GM18507 (cell line): ENCODE data around the gene SHOX.

Source experiments
- DNase-seq: peaks from one replicate; pipeline ENCODE4 v3.0.0; 2011; ENCODE audit warnings: low read depth; ENCODE audit not compliant: insufficient read length; ENCODE audit errors: extremely low spot score
- FAIRE-seq: peaks from 2 replicates; lab custom pipeline; 2011; peaks lifted over from hg19 to GRCh38; lab: Jason Lieb, UNC

Gene SHOX

DNA sequence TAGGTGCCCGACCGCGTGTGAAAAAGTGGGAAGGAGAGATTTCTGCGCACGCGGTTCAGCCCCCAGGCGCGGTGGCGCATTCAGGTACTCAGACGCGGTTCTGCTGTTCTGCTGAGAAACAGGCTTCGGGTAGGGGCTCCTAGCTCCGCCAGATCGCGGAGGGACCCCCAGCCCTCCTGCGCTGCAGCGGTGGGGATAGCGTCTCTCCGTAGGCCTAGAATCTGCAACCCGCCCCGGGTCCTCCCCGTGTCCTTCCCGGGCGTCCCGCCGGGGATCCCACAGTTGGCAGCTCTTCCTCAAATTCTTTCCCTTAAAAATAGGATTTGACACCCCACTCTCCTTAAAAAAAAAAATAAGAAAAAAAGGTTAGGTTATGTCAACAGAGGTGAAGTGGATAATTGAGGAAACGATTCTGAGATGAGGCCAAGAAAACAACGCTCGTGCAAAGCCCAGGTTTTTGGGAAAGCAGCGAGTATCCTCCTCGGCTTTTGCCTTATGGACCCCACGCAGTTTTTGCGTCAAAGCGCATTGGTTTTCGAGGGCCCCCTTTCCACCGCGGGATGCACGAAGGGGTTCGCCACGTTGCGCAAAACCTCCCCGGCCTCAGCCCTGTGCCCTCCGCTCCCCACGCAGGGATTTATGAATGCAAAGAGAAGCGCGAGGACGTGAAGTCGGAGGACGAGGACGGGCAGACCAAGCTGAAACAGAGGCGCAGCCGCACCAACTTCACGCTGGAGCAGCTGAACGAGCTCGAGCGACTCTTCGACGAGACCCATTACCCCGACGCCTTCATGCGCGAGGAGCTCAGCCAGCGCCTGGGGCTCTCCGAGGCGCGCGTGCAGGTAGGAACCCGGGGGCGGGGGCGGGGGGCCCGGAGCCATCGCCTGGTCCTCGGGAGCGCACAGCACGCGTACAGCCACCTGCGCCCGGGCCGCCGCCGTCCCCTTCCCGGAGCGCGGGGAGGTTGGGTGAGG is 3.7 kb downstream of the SHOX start:
- DNase-seq, result no peak

DNA sequence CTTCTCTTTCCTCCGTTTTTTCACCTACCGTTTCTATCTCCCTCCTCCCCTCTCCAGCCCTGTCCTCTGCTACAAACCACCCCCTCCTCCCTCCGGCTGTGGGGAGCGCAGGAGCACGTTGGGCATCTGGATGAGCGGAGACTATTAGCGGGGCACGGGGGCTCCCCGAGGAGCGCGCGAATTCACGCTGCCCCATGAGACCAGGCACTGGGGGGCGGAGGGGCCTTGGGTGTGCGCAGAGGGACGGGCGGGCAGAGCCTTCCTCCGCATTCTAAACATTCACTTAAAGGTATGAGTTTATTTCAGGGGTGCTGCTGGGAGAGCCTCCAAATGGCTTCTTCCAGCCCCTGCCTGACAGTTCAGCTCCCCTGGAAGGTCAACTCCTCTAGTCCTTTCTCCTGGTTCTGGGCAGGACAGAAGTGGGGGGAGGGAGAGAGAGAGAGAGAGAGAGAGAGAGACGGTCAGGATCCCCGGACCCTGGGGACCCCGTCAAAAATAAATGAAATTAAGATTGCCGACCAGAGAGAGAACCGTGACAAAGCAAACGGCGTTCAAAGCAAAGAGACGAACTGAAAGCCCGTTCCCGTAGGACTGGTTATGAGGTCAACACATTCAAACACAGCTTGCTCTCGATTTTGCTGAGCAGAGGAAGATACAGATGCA is 5.0 kb downstream of the SHOX start:
- DNase-seq (no peak), FAIRE-seq (no peak)

More for the DNA sequence above, 3.7 kb downstream of the SHOX start:
- no peak for FAIRE-seq

DNA sequence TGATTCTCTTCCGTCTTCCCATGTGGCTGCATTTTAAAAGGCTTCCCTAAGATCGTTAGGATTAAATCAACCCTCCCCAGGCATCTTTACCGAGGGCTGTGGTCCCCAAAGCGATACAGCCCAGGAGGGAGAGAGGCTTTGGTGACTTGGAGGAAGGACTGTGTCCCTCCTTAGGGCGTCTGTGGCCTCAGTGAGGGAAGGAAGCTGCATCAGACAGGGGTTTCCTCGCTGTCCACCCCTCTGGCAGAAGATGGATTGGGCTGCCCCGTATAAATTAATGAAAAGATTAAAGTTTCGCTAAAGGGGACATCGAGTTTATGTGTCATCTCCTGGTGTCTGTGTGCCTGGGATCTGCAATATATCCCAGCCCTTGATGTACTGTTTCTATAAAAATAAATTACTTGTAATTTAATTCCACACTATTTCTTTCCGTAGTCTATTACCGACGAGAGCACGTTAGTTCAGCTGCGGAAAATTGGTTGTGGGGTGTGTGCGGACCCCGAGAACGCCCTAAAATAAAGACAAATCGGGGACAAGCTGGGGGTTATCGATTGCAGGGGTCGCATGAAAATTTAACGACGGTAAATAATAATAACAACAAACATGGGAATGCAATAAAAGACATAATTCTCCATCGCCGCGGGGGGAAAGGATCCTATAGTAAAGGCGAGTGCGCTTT is 6.5 kb downstream of the SHOX start:
- DNase-seq (no peak), FAIRE-seq (no peak)

- DNase-seq, result no peak
- FAIRE-seq, result no peak
Observed at GRCh38 chrX:637660-638481, 7.3 kb downstream of the SHOX start.

DNA sequence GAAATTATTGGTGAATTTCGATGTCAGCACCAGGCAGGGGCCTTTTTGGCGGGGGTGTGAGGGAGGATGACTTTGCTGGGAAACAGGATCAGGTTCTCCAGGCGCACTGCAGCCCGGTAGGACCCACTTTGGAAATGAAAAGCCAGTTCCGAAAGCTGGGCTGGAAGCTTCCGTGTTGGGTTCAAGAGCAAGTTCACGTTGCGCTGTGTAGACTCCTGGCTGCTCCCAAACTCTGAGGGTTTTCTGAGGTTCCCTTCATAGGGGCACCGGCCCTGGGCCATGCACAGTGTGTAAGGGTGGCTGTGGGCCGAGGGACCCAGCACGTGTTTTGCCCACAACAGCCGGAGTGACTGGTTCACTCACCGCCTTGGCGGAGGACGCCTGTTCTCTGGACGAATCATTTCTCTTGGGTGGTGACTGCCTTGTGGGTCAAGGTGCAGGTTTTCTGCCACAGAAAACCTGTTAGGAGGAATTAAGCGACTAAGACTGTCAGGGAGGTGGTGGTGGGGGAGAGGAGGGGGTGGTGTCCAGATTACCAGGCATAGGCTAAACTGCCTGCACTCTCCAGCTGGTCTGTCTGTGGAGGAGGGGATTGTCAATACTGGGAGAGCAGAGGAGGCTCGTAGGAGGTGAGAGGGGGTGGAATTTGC is 8.0 kb downstream of the SHOX start:
- FAIRE-seq (no peak), DNase-seq (no peak)

GRCh38 chrX:639151-639550 is 8.6 kb downstream of the SHOX start:
- DNase-seq, result no peak
- FAIRE-seq, result no peak

- FAIRE-seq (no peak), DNase-seq (no peak)
Observed at GRCh38 chrX:640641-641040, 10.1 kb downstream of the SHOX start.

- FAIRE-seq (no peak), DNase-seq (no peak)
Observed at GRCh38 chrX:641671-642435, 11.3 kb downstream of the SHOX start.

- no peak for DNase-seq
- FAIRE-seq, result no peak
Observed at GRCh38 chrX:642436-643240, 12.0 kb downstream of the SHOX start.

DNA sequence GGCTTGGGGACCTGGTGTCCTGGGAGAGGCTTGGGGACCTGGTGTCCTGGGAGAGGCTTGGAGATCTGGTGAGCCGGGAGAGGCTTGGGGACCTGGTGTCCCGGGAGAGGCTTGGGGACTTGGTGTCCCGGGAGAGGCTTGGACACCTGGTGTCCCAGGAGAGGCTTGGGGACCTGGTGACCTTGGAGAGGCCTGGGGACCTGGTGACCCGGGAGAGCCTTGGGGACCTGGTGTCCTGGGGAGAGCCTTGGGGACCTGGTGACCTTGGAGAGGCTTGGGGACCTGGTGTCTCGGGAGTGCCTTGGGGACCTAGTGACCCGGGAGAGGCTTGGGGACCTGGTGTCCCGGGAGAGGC is 12.6 kb downstream of the SHOX start:
- FAIRE-seq, result no peak

GRCh38 chrX:643911-644303 is 13.3 kb downstream of the SHOX start:
- FAIRE-seq, result no peak
- no peak for DNase-seq

More for the DNA sequence above, 12.6 kb downstream of the SHOX start:
- no peak for DNase-seq

DNA sequence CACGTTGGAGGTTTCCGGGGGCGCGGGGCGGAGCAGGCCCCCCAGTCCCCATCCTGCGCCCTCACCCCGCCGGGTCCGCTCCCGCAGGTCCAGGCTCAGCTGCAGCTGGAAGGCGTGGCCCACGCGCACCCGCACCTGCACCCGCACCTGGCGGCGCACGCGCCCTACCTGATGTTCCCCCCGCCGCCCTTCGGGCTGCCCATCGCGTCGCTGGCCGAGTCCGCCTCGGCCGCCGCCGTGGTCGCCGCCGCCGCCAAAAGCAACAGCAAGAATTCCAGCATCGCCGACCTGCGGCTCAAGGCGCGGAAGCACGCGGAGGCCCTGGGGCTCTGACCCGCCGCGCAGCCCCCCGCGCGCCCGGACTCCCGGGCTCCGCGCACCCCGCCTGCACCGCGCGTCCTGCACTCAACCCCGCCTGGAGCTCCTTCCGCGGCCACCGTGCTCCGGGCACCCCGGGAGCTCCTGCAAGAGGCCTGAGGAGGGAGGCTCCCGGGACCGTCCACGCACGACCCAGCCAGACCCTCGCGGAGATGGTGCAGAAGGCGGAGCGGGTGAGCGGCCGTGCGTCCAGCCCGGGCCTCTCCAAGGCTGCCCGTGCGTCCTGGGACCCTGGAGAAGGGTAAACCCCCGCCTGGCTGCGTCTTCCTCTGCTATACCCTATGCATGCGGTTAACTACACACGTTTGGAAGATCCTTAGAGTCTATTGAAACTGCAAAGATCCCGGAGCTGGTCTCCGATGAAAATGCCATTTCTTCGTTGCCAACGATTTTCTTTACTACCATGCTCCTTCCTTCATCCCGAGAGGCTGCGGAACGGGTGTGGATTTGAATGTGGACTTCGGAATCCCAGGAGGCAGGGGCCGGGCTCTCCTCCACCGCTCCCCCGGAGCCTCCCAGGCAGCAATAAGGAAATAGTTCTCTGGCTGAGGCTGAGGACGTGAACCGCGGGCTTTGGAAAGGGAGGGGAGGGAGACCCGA is 14.0 kb downstream of the SHOX start:
- DNase-seq (no peak), FAIRE-seq (no peak)

- DNase-seq (no peak), FAIRE-seq (no peak)
Observed at GRCh38 chrX:646228-646495, 15.6 kb downstream of the SHOX start.

- DNase-seq (no peak), FAIRE-seq (no peak)
Observed at GRCh38 chrX:646796-647195, 16.2 kb downstream of the SHOX start.

- DNase-seq (no peak), FAIRE-seq (no peak)
Observed at GRCh38 chrX:649166-649565, 18.6 kb downstream of the SHOX start.

- FAIRE-seq (no peak), DNase-seq (no peak)
Observed at GRCh38 chrX:650324-650723, 19.7 kb downstream of the SHOX start.

- FAIRE-seq (no peak), DNase-seq (no peak)
Observed at GRCh38 chrX:650811-651210, 20.2 kb downstream of the SHOX start.
